Measurements from ENCODE around the gene RPS6KA5. TPM values are rescaled to one million over a fixed set of nuclear protein-coding genes. Genes with fewer than 3 reads are reported as not detected.

RPS6KA5 gene
- polyA plus RNA-seq, 1 experiment = 0.22 TPM

GRCh38 chr14:90999299-90999698, 61.1 kb downstream of the RPS6KA5 start:
- no peaks in the 10 kb centered on the region for H3K27me3 ChIP-seq (ENCODE audit: control insufficient read depth, insufficient read depth, low read length)
- no peak for DNase-seq (ENCODE audit: low read depth)
- ChIA-PET CTCF (no interaction called here), POLR2A (no interaction called here)
- no peaks in the 10 kb centered on the region for H3K36me3 ChIP-seq (ENCODE audit: control insufficient read depth, insufficient read depth, low read length)
- no peak overlapping the region for H3K4me3 ChIP-seq (ENCODE audit: low read depth, low read length)
- TF ChIP-seq, protein P1, sequence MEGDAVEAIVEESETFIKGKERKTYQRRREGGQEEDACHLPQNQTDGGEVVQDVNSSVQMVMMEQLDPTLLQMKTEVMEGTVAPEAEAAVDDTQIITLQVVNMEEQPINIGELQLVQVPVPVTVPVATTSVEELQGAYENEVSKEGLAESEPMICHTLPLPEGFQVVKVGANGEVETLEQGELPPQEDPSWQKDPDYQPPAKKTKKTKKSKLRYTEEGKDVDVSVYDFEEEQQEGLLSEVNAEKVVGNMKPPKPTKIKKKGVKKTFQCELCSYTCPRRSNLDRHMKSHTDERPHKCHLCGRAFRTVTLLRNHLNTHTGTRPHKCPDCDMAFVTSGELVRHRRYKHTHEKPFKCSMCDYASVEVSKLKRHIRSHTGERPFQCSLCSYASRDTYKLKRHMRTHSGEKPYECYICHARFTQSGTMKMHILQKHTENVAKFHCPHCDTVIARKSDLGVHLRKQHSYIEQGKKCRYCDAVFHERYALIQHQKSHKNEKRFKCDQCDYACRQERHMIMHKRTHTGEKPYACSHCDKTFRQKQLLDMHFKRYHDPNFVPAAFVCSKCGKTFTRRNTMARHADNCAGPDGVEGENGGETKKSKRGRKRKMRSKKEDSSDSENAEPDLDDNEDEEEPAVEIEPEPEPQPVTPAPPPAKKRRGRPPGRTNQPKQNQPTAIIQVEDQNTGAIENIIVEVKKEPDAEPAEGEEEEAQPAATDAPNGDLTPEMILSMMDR (IDR thresholded peaks at IDR 0.05; ENCODE audit: insufficient read depth, low read depth, low read length) = no peak

- ChIA-PET CTCF (no interaction called here), POLR2A (no interaction called here)
- Histone ChIP-seq H3K27me3 (ENCODE audit: control insufficient read depth, insufficient read depth, low read length) (no peaks in the 10 kb centered on the region), H3K36me3 (ENCODE audit: control insufficient read depth, insufficient read depth, low read length) (no peaks in the 10 kb centered on the region), H3K4me3 (ENCODE audit: low read depth, low read length) (no peak overlapping the region)
- DNase-seq (ENCODE audit: low read depth) = no peak
- TF ChIP-seq, protein P1 (IDR thresholded peaks at IDR 0.05; ENCODE audit: insufficient read depth, low read depth, low read length) = no peak
Measured at GRCh38 chr14:90996967-90997366, 63.5 kb downstream of the RPS6KA5 start.

- Histone ChIP-seq H3K36me3 (ENCODE audit: control insufficient read depth, insufficient read depth, low read length) (no peaks in the 10 kb centered on the region), H3K4me3 (ENCODE audit: low read depth, low read length) (no peak overlapping the region), H3K27me3 (ENCODE audit: control insufficient read depth, insufficient read depth, low read length) (no peaks in the 10 kb centered on the region)
- POLR2A ChIA-PET = no interaction called here
- no peak for DNase-seq (ENCODE audit: low read depth)
- CTCF ChIA-PET = no interaction called here
- TF ChIP-seq, protein P1 (IDR thresholded peaks at IDR 0.05; ENCODE audit: insufficient read depth, low read depth, low read length) = no peak
Measured at GRCh38 chr14:90995785-90996184, 64.7 kb downstream of the RPS6KA5 start.

DNA sequence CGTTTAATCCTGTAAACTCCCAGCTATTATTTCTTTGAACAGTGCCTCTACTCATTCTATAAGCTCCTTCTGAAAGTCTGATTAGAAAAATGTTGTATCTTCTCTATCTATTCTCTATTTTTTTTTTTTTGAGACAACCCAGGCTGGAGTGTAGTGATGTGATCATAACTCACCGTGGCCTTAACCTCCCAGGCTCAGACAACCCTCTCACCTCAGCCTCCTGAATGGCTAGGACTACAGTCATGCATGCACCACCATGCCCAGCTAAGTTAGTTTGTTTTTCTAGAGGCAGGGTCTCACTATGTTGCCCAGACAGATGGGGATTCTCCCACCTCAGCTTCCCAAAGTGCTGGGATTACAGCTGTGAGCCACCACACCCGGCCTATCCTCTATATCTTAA, 66.6 kb downstream of the RPS6KA5 start:
- CTCF ChIA-PET = no interaction called here
- DNase-seq (ENCODE audit: low read depth) = no peak
- no peaks in the 10 kb centered on the region for H3K27me3 ChIP-seq (ENCODE audit: control insufficient read depth, insufficient read depth, low read length)
- POLR2A ChIA-PET = interaction anchor here (0.7 kb wide), 1 partner anchor 16 kb away, joined by 5 read pairs; no protein-coding TSS in a partner anchor
- TF ChIP-seq, protein P1 (IDR thresholded peaks at IDR 0.05; ENCODE audit: insufficient read depth, low read depth, low read length) = no peak
- no peak overlapping the region for H3K4me3 ChIP-seq (ENCODE audit: low read depth, low read length)
- H3K36me3 ChIP-seq (ENCODE audit: control insufficient read depth, insufficient read depth, low read length) = no peaks in the 10 kb centered on the region

DNA sequence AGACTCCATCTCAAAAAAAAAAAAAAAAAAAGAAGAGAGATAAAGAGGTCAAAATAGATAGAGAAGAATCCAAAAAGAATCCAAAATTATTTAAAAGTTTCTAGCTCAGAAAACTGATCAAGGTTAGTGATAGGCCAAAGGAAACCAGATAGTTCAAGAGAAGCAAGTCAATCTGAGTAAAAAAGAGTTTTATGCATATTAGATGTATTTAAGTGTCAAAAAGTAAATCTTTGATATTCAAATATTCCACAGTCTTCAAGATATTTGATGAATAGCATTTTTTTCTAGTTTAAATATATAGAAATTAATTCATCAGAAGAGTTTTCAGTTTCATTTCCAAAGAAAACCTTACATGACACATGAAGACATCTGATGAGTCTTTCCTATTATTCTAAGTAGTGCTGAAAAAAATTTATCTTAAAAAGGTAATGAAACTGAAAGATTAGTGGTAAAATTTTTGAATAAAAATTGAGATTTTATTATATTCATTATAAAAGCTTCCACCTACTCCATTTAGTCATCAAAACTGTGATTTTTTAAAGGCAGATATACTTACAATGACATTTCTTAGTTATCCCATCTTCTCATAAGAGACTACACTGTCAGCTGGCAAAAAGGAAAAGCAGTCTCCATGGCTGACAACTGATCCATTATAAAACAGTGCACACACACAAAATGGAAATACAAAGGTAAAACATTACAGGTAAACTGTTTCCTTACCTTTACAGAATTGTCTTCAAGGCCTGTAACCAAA, 68.6 kb downstream of the RPS6KA5 start:
- H3K27me3 ChIP-seq (ENCODE audit: control insufficient read depth, insufficient read depth, low read length) = no peaks in the 10 kb centered on the region
- H3K36me3 ChIP-seq (ENCODE audit: control insufficient read depth, insufficient read depth, low read length) = no peaks in the 10 kb centered on the region
- CTCF ChIA-PET = no interaction called here
- POLR2A ChIA-PET = no interaction called here
- H3K4me3 ChIP-seq (ENCODE audit: low read depth, low read length) = no peak overlapping the region
- DNase-seq (ENCODE audit: low read depth) = no peak
- TF ChIP-seq, protein P1 (IDR thresholded peaks at IDR 0.05; ENCODE audit: insufficient read depth, low read depth, low read length) = no peak
